CD4-positive, CD25-positive, alpha-beta regulatory T cell (primary cell): ENCODE results near the gene PITRM1. TPM values are rescaled to one million over a fixed set of nuclear protein-coding genes. Genes with fewer than 3 reads are reported as not detected.

Experiments
- ATAC-seq, 2 donors: fragments of 150-1000 bp; cut with Tn5 transposase; one replicate each; pipeline ENCODE4 v1.10.0; 2021; ENCODE audit warnings: low read depth in 2 of 2, moderate number of reproducible peaks in 2 of 2, moderate library complexity in 1 of 2
- DNase-seq, 3 donors: peaks; one replicate each; pipeline versions ENCODE4 v3.0.0 to v3.0.0-alpha.2; 2012 to 2022; ENCODE audit warnings: mixed read lengths in 1 of 3
- H3K27ac ChIP-seq: one replicate; pipeline ENCODE4 v1.7.0; 2013; ENCODE audit warnings: mild to moderate bottlenecking, low read length; ENCODE audit not compliant: insufficient read depth, poor library complexity, severe bottlenecking
- H3K27me3 ChIP-seq: one replicate; pipeline ENCODE4 v1.7.0; 2013; ENCODE audit warnings: low read length; ENCODE audit not compliant: control insufficient read depth, insufficient read depth
- H3K36me3 ChIP-seq: one replicate; pipeline ENCODE4 v1.7.0; 2013; ENCODE audit warnings: mild to moderate bottlenecking, low read length, moderate library complexity; ENCODE audit not compliant: control insufficient read depth, insufficient read depth
- H3K4me1 ChIP-seq: 2 replicates; pipeline ENCODE4 v1.7.0; 2013; ENCODE audit warnings: mild to moderate bottlenecking, low read length; ENCODE audit not compliant: insufficient read depth, control insufficient read depth, poor library complexity, severe bottlenecking
- H3K4me3 ChIP-seq: one replicate; pipeline ENCODE4 v1.7.0; 2013; ENCODE audit warnings: low read depth, mild to moderate bottlenecking, low read length, moderate library complexity
- H3K9me3 ChIP-seq, 2 experiments: 1 replicate in 1 of 2; 2 replicates in 1 of 2; pipeline ENCODE4 v1.7.0; 2013; ENCODE audit warnings: low read length in 2 of 2, mild to moderate bottlenecking in 1 of 2, moderate library complexity in 1 of 2; ENCODE audit not compliant: control insufficient read depth in 2 of 2
- H3K27ac Mint-ChIP-seq, 3 donors: one replicate each; pipeline ENCODE4 v1.8.0; 2020 to 2022; ENCODE audit warnings: mild to moderate bottlenecking in 3 of 3, mixed read lengths in 3 of 3, moderate library complexity in 2 of 3
- H3K27me3 Mint-ChIP-seq: one replicate; pipeline ENCODE4 v1.8.0; 2022; ENCODE audit warnings: mild to moderate bottlenecking, mixed read lengths
- H3K36me3 Mint-ChIP-seq: one replicate; pipeline ENCODE4 v1.8.0; 2020; ENCODE audit warnings: mixed read lengths
- H3K4me1 Mint-ChIP-seq, 4 donors: one replicate each; pipeline ENCODE4 v1.8.0; 2020 to 2022; ENCODE audit warnings: mixed read lengths in 4 of 4, mild to moderate bottlenecking in 1 of 4
- H3K4me3 Mint-ChIP-seq, 4 donors: one replicate each; pipeline ENCODE4 v1.8.0; 2020 to 2022; ENCODE audit warnings: mild to moderate bottlenecking in 4 of 4, mixed read lengths in 4 of 4, moderate library complexity in 3 of 4
- H3K9me3 Mint-ChIP-seq, 7 donors: one replicate each; pipeline ENCODE4 v1.8.0; 2020 to 2022; ENCODE audit warnings: mixed read lengths in 7 of 7, mild to moderate bottlenecking in 3 of 7, moderate library complexity in 2 of 7
- polyA plus RNA-seq, 4 donors: library from polyadenylated mRNA; unstranded; fragments of 300-500 nt; fragmentation: Illumina TruSeq; gene quantifications; one replicate each; pipeline ENCODE4 v1.2.3, GENCODE V29; 2021
- total RNA-seq: library from RNA; stranded (reverse); gene quantifications from one replicate; pipeline ENCODE4 v1.2.3, GENCODE V29; 2022

Gene PITRM1
- total and polyA plus RNA-seq, 5 donors from 2014 or later = 28.8 to 71.6 (median 35.5) TPM

DNA sequence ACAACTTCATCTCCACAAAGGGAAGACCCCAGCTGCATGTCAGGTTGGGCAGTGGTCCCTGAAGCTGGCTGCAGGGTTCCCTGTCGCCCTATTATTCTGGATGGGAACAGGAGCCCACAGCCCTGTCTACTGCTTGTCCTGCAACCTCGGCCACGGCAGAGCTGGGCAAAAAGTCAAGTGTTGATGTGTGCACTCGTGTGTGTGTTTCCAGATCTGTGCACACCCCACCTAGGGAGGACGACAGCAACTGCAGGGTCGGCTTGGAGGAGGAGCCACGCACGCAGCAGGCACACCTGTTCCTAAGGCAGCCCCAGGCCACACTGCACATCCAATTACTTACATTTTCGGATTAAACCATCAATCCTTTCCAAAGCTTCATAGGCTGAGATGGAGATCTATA is 23.6 kb downstream of the PITRM1 start:
- Mint-ChIP-seq H3K4me1 (no peaks in the 10 kb centered on the region), H3K27ac (no peak overlapping the region), H3K9me3 (no peaks in the 10 kb centered on the region), H3K4me3 (no peak overlapping the region), H3K27me3 (no peaks in the 10 kb centered on the region), H3K36me3 (peaks cover 43% of the 10 kb centered on the region)
- Histone ChIP-seq H3K27me3 (no peaks in the 10 kb centered on the region), H3K4me3 (no peak overlapping the region), H3K27ac (no peak overlapping the region), H3K9me3 (no peaks in the 10 kb centered on the region), H3K36me3 (peaks cover 96% of the 10 kb centered on the region), H3K4me1 (no peaks in the 10 kb centered on the region)
- DNase-seq (no peak), ATAC-seq (no peak)

DNA sequence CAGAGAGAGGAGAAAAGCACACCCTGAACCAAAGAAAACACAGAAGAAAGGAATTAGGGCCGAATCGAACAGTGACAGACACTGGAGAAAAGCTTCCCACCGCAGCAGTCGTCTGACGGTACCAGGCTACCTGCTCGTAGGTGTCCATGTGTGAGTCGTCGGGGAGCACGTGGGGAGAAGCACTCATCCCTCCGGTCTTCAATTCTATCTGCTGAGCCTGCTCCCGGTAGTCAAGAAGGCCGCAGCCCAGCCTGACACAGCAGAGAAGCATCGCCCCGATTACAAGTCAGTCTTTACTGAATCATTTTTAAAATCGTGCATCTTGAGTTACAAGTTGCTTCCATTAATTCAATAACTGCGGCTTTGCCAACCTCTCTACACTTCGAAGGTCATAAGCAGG is 24.5 kb downstream of the PITRM1 start:
- H3K4me1 ChIP-seq = no peaks in the 10 kb centered on the region
- H3K27ac ChIP-seq = no peak overlapping the region
- H3K36me3 Mint-ChIP-seq = peaks cover 45% of the 10 kb centered on the region
- no peaks in the 10 kb centered on the region for H3K27me3 ChIP-seq
- peak overlapping the region in 1 of 4 donors; percentile 68 for H3K4me3 Mint-ChIP-seq
- H3K9me3 ChIP-seq = no peaks in the 10 kb centered on the region
- H3K9me3 Mint-ChIP-seq = no peaks in the 10 kb centered on the region
- H3K27ac Mint-ChIP-seq = no peak overlapping the region
- no peaks in the 10 kb centered on the region for H3K4me1 Mint-ChIP-seq
- peaks cover 96% of the 10 kb centered on the region for H3K36me3 ChIP-seq
- no peak overlapping the region for H3K4me3 ChIP-seq
- DNase-seq (no peak), ATAC-seq (no peak)
- no peaks in the 10 kb centered on the region for H3K27me3 Mint-ChIP-seq

DNA sequence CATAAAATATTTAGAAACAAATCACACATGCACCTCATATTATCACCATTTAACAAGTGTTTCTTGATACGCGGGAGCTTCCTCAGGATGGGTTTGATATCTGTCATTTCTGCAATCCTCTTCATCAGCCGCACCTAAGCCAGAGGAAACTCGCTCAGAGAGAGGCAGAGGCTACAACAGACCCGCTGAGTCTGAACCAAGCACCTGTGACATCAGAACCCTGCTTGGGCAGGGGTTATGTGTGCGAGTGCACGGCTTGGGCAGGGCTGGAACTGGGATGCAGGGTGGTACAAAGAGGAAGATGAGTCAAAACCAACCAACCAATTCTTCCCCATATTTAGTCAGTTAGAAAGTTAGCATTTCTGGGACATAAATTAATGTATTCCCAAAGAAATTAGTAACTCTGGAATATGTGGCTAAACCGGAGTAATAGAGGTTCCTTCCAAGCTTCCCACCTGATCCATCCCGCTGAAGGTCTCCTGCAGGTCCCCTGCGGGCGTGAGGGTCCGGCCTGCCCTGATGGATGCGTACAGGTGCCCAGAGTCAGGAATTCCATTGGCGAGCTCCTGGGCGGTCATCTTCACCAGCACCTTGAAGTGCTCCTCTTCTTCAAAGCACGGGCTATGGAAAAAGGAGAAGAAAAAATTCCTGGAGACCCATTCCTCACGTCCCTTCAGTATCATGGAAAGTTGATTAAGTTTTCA is 25.3 kb downstream of the PITRM1 start:
- no peak overlapping the region for H3K4me3 Mint-ChIP-seq
- H3K27me3 ChIP-seq = no peaks in the 10 kb centered on the region
- no peak for DNase-seq
- peaks cover 96% of the 10 kb centered on the region for H3K36me3 ChIP-seq
- no peak overlapping the region for H3K4me3 ChIP-seq
- no peaks in the 10 kb centered on the region for H3K4me1 ChIP-seq
- no peak overlapping the region for H3K27ac ChIP-seq
- no peak for ATAC-seq
- peaks cover 0 to 2% (median 0%) of the 10 kb centered on the region in 4 donors for H3K4me1 Mint-ChIP-seq
- H3K27ac Mint-ChIP-seq = no peak overlapping the region
- peaks cover 0 to under 1% (median 0%) of the 10 kb centered on the region in 7 donors for H3K9me3 Mint-ChIP-seq
- no peaks in the 10 kb centered on the region for H3K9me3 ChIP-seq
- H3K36me3 Mint-ChIP-seq = peaks cover 42% of the 10 kb centered on the region
- no peaks in the 10 kb centered on the region for H3K27me3 Mint-ChIP-seq

DNA sequence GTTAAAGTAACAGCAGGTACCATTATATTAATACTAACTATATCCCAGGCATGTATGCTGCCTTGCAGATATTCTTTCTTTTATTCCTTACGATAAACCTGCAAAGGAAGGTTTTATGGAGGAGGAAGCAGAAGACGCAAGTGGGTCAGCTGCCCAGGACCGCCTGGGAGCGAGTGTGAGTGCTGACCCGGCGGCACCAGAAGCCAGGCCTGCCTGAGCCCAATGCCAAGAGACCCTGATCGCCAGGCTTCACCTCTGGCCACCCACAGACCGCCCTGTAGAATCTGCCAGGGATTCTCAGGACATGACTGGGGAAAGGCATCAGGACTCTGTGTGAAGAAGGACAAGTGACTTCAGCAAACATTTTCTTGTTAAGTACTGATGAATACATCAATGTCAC is 26.3 kb downstream of the PITRM1 start:
- Mint-ChIP-seq H3K4me3 (no peak overlapping the region), H3K27me3 (no peaks in the 10 kb centered on the region), H3K4me1 (peaks cover 0 to 2% (median 0%) of the 10 kb centered on the region in 4 donors), H3K36me3 (peaks cover 45% of the 10 kb centered on the region), H3K27ac (no peak overlapping the region), H3K9me3 (peaks cover 0 to 2% (median 0%) of the 10 kb centered on the region in 7 donors)
- H3K27ac ChIP-seq = no peak overlapping the region
- H3K4me1 ChIP-seq = no peaks in the 10 kb centered on the region
- no peak for DNase-seq
- no peak overlapping the region for H3K4me3 ChIP-seq
- H3K9me3 ChIP-seq = no peaks in the 10 kb centered on the region
- no peak for ATAC-seq
- H3K36me3 ChIP-seq = peaks cover 99% of the 10 kb centered on the region
- H3K27me3 ChIP-seq = no peaks in the 10 kb centered on the region

DNA sequence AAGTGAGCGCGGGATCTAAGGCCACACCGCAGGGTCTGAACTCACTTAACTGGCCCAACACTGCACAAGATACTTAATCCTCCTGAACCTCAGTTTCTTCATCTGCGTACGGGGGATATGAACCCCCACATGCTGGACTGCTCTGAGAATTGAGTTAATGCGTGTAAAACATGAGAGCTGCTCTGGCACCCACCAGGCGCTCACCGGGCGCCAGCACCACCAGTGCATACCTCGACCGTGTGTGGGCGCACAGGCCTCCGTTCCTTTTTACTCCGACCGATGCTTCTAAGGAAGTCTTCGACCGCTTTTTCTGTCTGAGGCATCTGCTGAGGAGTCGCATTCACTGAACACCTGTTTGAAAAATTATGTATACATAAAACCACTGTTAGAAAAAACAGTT is 27.2 kb downstream of the PITRM1 start:
- peaks cover 98% of the 10 kb centered on the region for H3K36me3 ChIP-seq
- H3K27ac Mint-ChIP-seq = no peak overlapping the region
- peaks cover 0 to 2% (median 0%) of the 10 kb centered on the region in 4 donors for H3K4me1 Mint-ChIP-seq

DNA sequence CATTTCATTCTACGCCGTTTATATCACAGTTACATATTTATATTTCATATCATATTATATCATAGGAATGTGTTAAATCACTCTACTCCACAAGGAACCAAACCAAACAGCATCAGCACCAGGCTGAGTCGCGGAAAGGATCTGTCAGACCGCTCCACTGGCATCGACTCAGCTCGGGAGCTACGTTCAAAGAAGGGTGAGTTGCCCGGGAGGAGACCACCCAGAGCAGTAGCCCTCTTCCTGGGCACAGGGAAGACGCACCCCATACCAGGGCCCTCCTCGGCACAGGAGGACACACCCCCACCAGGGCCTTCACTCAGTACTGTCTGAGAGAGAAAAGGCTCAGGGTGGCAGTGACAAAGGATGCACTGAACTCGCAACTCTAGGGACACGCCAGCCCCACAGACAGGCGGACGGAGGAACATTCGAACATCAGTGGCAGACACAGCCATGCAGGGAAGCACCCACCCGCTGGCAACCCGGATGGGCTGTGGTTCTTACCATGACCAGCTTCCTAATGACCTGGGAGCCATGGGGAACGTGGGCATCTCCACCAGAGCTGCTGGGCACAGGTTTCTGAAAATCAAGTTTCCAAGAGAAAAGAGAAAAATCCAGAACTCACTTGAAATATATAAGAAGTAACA is 28.7 kb downstream of the PITRM1 start:
- peaks cover 0 to 2% (median 0%) of the 10 kb centered on the region in 4 donors for H3K4me1 Mint-ChIP-seq
- Histone ChIP-seq H3K4me1 (no peaks in the 10 kb centered on the region), H3K4me3 (no peak overlapping the region), H3K27me3 (no peaks in the 10 kb centered on the region), H3K27ac (no peak overlapping the region), H3K36me3 (peaks cover 98% of the 10 kb centered on the region), H3K9me3 (no peaks in the 10 kb centered on the region)
- no peak overlapping the region for H3K27ac Mint-ChIP-seq
- ATAC-seq (no peak), DNase-seq (no peak)
- peaks cover 0 to 2% (median 0%) of the 10 kb centered on the region in 7 donors for H3K9me3 Mint-ChIP-seq
- H3K27me3 Mint-ChIP-seq = no peaks in the 10 kb centered on the region
- no peak overlapping the region for H3K4me3 Mint-ChIP-seq
- H3K36me3 Mint-ChIP-seq = peaks cover 55% of the 10 kb centered on the region

More for the DNA sequence above, 27.2 kb downstream of the PITRM1 start:
- Mint-ChIP-seq H3K36me3 (peaks cover 47% of the 10 kb centered on the region), H3K4me3 (no peak overlapping the region), H3K27me3 (no peaks in the 10 kb centered on the region), H3K9me3 (peaks cover 0 to 2% (median 0%) of the 10 kb centered on the region in 7 donors)
- no peaks in the 10 kb centered on the region for H3K4me1 ChIP-seq
- no peaks in the 10 kb centered on the region for H3K27me3 ChIP-seq
- no peaks in the 10 kb centered on the region for H3K9me3 ChIP-seq
- ATAC-seq (no peak), DNase-seq (no peak)
- no peak overlapping the region for H3K4me3 ChIP-seq
- H3K27ac ChIP-seq = no peak overlapping the region

DNA sequence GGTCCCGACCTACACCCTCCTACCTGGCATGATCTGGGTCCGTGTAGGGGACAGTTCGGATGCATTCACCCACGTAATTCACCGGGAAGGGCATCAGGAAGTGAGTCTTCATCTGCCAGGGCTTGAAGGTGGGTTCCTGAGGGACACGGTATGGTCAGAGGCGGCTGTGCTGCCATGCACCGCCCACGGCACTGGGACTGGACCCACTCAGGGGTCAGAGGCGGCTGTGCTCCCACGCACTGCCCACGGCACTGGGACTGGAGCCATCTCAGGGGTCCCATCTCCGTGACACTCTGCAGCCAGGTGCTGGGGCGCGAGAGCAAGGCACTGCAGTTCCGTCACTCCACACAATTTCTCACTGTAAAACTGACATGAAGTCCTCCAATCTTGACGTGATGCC is 29.2 kb downstream of the PITRM1 start:
- H3K4me3 ChIP-seq = no peak overlapping the region
- no peak for ATAC-seq
- no peaks in the 10 kb centered on the region for H3K4me1 ChIP-seq
- Mint-ChIP-seq H3K4me1 (peaks cover 0 to 2% (median 0%) of the 10 kb centered on the region in 4 donors), H3K4me3 (no peak overlapping the region), H3K36me3 (peaks cover 59% of the 10 kb centered on the region), H3K27me3 (no peaks in the 10 kb centered on the region), H3K9me3 (peaks cover 0 to 2% (median 0%) of the 10 kb centered on the region in 7 donors), H3K27ac (peak overlapping the region in 1 of 3 donors; percentile 38)
- H3K27me3 ChIP-seq = no peaks in the 10 kb centered on the region
- no peak overlapping the region for H3K27ac ChIP-seq
- H3K36me3 ChIP-seq = peaks cover 98% of the 10 kb centered on the region
- H3K9me3 ChIP-seq = no peaks in the 10 kb centered on the region
- no peak for DNase-seq
